Left hindlimb (tissue), 1 donor: ENCODE results near the gene LAMA3.

Experiments
- DNase-seq: peaks from one replicate; pipeline ENCODE4 v3.0.0-alpha.2; 2018

Gene LAMA3

GRCh38 chr18:23882616-23883276, 193.5 kb downstream of the LAMA3 start:
- no peak for DNase-seq

GRCh38 chr18:23883277-23883790, 194.1 kb downstream of the LAMA3 start:
- no peak for DNase-seq

GRCh38 chr18:23884681-23885375, 195.6 kb downstream of the LAMA3 start:
- DNase-seq: peak; percentile 48

- no peak for DNase-seq
Measured at GRCh38 chr18:23885750-23886149, 196.5 kb downstream of the LAMA3 start.

- no peak for DNase-seq
Measured at GRCh38 chr18:23887035-23887434, 197.8 kb downstream of the LAMA3 start.

- DNase-seq: no peak
Measured at GRCh38 chr18:23887493-23887892, 198.2 kb downstream of the LAMA3 start.

- no peak for DNase-seq
Measured at GRCh38 chr18:23888881-23889280, 199.6 kb downstream of the LAMA3 start.

GRCh38 chr18:23889907-23890306, 200.7 kb downstream of the LAMA3 start:
- DNase-seq: no peak

GRCh38 chr18:23890589-23890988, 201.3 kb downstream of the LAMA3 start:
- DNase-seq: no peak

- no peak for DNase-seq
Measured at GRCh38 chr18:23893653-23894052, 204.4 kb downstream of the LAMA3 start.

GRCh38 chr18:23894661-23895175, 205.5 kb downstream of the LAMA3 start:
- DNase-seq: no peak

GRCh38 chr18:23897291-23897690, 208.0 kb downstream of the LAMA3 start:
- no peak for DNase-seq

GRCh38 chr18:23897733-23898132, 208.5 kb downstream of the LAMA3 start:
- DNase-seq: no peak

GRCh38 chr18:23900994-23901393, 211.7 kb downstream of the LAMA3 start:
- no peak for DNase-seq

GRCh38 chr18:23902396-23902795, 213.1 kb downstream of the LAMA3 start:
- no peak for DNase-seq

- DNase-seq: no peak
Measured at GRCh38 chr18:23903971-23904370, 214.7 kb downstream of the LAMA3 start.

- DNase-seq: no peak
Measured at GRCh38 chr18:23906658-23907057, 217.4 kb downstream of the LAMA3 start.

- no peak for DNase-seq
Measured at GRCh38 chr18:23908827-23909226, 219.6 kb downstream of the LAMA3 start.

- DNase-seq: no peak
Measured at GRCh38 chr18:23910032-23910431, 220.8 kb downstream of the LAMA3 start.

GRCh38 chr18:23912356-23912755, 223.1 kb downstream of the LAMA3 start:
- no peak for DNase-seq

GRCh38 chr18:23916338-23916737, 227.1 kb downstream of the LAMA3 start:
- DNase-seq: no peak

- DNase-seq: peak; percentile 64
Measured at GRCh38 chr18:23918395-23919032, 229.3 kb downstream of the LAMA3 start.

GRCh38 chr18:23920054-23920453, 230.8 kb downstream of the LAMA3 start:
- DNase-seq: no peak
